ENCODE data around the gene LTBR.

GRCh38 chr12:6340745-6341416, 43.1 kb upstream of the LTBR start:
- no peak for TF ChIP-seq CTCF (IDR thresholded peaks at IDR 0.05)
- no peak for TF ChIP-seq POLR2A (IDR thresholded peaks at IDR 0.05)
